NCI-H1694 (cell line): ENCODE data around the gene CCDC102B.
"Not testable (repeated sequence)": the region's sequence is repeated elsewhere in the genome, so short reads cannot be mapped to it uniquely, and the experiment has no call there.

Experiments
- DNase-seq: peaks from one replicate; lab custom pipeline; 2025; lab: John Stamatoyannopoulos, UW

CCDC102B gene

DNA sequence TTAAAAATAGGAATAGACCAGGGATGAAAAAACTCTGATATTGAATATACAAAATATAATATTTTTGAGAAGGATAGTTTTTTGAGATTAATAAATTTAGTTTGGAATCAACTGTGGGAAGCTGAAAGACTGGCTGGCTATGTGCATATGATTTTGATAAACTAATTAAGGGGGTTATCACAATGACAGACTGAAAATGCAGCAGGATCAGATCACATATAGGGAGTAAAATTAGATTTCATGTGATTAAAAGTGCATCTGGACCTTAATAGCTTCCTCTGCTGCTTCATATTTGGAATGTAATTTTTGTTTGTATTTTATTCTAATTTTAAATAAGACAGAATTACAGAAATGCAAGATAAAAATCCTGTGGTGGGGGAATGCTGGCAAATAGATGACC is 111.7 kb downstream of the CCDC102B start:
- no peak for DNase-seq

DNA sequence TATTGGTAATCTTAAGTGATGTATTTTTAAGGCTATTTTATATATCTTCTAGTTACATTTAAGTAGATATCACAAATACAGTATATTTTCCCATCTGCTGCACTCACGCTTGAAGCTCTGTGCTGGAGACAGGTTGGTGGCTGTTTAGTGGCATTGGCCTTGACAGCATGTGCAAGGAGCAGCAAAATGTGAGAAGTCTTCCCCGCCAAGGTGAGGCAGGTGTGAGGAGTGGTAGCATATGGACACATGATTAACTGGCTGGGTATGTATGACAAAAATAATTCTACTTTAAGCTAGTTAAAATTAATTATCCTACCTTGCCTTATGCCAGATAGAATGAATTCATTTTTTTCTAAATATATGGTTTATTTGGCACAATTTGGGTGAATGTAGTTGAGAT is 117.2 kb downstream of the CCDC102B start:
- DNase-seq, result no peak

DNA sequence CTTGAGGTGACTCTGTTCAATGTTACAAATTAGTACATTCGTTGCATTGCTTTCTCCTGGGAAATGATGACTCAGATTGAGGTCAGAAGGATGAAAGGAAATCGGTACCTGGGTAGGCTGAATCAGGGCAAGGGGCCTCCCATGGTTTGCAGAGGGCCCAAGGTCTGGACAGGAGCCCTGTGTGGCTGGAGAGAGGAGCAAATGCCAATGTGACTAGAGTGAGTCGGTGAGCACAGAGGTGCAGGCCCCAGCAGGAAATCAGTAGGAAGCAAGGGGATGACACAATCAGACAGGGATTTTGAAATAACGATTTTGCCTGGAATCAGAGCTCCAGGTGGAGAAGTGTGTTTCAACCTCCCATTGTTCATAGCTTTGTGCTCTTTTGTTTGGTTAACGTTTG is 118.9 kb downstream of the CCDC102B start:
- DNase-seq, result no peak

DNA sequence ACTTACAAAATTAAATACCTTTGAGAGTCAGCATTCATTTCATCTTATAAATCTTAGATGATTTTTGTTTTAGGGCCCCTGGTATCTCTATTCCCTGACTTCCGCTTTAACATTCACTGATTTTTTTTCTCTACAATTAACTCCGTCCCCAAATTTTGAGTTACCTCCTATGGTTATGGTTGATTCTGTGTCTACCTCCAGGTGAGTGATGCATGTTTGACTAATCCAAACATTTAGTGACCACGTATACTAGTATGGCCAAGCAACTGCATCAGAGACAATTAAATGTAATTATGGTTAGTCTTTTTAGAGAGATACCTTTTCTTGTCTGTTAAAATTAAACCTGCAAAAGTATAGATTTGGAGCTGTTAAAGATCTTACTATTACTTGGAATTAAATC is 120.3 kb downstream of the CCDC102B start:
- DNase-seq, result no peak

DNA sequence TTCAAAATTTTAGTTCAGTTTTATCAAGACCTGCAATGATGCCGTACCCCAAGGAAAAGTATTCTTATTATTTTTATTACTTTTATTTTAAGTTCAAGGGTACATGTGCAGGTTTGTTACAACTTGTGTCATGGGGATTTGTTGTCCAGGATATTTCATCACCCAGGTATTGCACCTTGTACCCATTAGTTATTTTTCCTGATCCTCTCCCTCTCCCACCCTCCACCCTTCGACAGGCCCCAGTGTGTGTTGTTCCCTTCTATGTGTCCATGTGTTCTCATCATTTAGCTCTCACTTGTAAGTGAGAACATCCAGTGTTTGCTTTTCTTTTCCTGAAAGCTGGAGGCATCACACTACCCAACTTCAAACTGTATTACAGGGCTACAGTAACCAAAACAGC is 122.0 kb downstream of the CCDC102B start:
- no peak for DNase-seq

DNA sequence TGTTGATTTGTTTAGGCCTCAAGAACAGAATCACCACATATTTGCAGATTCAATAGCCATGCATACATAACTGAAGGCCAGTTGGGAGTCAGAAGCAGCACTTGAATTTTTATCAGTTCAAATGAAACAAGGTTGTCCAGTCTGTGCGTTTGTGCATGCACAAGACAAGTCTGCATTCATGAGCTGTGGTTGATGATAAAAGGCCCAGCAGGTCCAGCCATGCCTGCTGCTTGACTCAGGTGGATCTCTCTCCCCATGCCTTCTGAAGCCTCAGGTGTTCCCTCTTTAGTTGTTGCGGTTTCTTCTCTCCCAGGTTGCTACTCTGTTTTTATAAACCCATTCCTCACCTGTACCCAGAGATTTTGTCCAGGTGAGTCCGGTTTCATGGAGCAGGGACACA is 124.5 kb downstream of the CCDC102B start:
- DNase-seq, result no peak

DNA sequence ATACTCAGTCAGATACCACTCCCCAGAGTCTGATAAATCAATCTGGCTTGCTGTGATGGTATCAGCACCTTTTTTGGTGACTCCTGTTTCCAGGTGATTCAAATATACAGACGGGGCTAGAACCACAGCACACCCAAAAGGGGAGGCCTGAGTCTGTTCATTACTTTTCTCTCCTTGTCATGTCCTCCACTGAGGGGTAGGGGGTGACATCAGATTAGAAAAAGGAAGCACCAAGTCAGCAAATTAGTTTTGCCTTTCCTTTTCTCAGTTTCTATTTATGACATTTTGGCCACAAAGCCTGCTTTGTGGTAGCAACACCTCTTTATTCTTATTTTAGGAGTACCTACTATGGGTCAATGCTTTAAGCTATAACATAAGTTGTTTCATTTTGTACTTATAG is 127.4 kb downstream of the CCDC102B start:
- no peak for DNase-seq

DNA sequence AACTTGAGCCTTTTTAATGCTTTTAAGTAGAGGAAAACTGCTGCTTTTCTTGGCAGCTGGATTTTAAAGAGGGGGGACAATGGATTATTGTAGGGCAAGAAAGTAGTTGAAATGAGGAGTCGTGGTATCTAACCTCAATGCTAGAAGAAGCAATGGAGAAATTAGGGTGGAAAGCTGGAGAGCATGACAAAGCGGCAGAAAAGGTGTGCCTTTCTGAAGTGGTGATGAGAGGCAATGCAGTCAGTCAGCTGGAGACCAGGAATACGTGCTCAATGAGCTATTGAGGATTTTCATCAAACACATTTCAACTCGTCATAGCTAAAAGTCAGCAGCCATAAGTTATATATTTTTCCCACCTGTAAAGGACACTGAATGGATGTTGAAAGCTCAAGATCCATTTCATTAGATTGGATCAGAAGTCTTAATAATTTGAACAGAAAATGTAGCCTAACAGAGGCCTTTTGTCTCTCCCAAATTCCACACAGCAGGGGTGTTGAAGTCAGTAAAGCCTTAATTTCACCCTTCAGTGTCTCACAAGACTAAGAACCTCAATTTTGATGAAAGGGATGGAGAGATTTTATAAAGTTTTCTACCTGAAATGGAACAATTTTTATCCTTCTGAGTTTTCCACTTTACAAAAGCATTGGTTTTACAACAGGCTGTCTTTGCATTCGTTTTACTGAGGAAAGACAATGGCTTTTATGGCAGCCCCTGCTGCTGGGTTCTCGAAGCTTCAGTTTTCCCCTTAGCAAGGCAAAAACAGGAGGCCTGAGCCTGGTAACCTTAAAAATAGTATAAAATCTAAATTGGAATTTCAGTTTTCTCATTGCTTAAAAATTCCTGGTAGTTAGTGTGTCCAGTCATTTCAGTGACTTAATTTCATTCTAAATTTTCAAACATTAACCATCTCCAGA is 131.1 kb downstream of the CCDC102B start:
- no peak for DNase-seq

DNA sequence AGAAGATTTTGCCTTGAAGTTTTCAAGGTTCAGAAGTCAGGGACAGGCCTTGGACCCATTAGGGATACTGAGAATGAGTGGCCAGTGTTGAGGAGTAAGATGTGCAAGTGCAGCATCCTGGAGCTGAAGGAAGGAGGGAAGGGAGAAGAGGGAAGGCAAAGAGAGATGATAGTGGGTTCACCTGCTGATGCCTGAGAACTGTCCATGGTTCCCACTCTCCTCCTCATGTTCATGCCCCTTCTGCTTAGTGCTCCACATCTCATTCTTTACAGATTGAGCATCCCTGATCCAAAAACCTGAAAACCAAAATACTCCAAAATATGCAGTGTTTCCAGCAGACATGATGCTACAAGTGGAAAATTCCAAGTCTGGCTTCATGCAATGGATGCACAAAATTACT is 137.8 kb downstream of the CCDC102B start:
- no peak for DNase-seq

DNA sequence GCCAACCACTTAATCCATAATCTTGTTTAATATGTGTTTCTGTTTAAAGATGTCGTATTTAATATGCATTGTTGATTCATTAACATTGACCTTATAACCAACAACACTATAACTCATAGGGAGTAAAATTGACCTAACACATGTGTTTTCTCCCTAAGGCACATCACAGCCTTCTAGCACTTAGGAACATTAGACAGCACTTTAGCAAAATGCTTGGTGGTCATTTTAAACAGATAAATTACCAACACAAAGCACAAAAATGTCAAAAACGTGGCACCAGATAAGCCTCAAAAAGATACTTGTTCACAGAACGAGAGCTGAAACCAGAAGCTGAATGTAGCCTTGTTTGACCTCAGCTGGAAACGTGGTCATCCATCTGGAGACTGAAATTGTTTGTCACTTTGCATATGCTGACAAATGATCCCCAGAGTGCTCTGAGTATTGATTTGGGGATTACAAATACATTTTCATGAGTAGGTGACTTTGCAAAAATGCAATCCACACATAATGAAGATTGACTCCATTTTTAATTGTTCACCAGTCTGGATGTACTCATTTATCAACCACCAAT is 139.2 kb downstream of the CCDC102B start:
- DNase-seq, result no peak

DNA sequence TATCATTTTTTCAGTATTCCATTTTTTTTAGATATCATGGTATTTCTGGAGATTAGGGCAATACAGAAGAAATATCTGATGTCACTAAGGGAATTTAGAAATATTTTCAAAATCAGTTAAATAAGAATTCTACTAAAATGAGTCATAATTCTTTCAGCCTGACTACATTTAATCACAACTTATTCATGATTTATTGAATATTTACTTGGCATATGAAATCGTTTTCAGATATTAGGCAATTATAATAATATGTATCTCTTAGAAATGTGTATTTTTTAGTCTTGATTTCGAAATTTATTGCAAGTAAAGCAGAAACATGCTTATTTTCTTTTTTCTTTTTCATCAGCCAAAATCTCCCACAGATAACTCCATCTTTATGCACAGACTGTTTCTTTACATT is 142.2 kb downstream of the CCDC102B start:
- no peak for DNase-seq

DNA sequence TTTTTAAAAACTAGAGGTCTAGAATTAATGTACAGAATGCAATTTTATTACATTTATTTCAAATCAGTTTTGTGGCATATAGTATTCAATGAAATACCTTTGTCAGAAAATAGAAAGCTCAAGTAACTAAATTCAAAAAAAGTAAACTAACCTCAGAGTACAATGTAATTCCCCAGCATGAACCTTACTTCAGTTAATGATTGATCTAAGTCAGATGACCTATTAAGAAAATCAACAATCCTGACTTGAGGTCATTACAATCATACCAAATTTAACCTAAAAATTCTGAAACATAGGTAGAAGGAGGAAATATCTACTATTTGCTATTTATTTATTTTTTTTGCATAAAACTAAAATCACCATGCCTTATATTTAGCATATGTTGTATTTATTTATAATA is 142.9 kb downstream of the CCDC102B start:
- DNase-seq, result no peak

DNA sequence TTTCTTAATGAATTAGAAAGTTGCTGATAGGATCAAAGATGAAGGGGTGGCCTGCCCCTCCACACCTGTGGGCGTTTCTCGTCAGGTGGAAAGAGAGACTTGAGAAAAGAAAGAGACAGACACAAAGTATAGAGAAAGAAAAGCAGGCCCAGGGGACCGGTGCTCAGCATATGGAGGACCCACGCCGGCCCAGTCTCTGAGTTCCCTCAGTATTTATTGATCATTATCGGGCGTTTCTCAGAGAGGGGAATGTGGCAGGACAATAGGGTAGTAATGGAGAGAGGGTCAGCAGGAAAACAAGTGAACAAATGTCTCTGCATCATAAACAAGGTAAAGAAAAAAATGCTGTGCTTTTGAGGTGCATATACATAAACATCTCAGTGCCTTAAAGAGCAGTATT is 144.3 kb downstream of the CCDC102B start:
- no peak for DNase-seq

DNA sequence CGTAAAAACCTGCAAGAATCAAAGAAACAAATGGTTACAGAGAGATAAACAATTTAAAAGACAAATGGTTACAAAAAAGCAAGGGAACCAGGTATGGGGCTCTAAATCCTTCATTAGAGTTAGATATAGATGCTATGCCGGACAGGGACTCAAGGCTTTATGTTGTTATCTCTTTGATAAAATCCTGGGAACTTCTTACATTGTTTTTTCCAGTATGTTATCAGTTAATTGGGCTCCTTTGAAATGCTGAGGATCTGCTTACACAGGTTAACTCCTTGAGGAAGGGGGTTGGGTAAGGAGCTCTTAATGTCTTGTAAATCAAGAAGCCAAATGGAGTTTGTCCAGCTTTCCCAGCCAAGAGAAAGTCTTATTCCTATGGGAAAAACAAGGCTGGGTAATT is 146.0 kb downstream of the CCDC102B start:
- DNase-seq, result not testable (repeated sequence)

DNA sequence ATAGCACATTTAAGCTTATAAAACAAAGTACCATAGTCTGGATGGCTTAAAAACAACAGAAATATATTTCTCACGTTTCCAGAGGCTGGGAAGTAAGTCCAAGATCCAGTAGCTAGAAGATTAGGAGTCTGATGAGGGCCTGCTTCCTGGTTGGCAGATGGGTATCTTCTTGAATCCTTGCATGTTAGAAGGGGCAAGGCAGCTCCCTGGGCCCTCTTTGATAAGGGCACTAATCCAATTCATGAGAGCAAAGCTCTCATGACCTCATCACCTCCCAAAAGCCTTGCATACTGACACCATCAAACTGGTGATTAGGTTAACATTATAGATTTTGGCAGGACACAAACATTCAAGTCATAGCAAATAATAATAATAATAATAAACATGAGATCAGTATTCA is 146.4 kb downstream of the CCDC102B start:
- DNase-seq, result no peak

DNA sequence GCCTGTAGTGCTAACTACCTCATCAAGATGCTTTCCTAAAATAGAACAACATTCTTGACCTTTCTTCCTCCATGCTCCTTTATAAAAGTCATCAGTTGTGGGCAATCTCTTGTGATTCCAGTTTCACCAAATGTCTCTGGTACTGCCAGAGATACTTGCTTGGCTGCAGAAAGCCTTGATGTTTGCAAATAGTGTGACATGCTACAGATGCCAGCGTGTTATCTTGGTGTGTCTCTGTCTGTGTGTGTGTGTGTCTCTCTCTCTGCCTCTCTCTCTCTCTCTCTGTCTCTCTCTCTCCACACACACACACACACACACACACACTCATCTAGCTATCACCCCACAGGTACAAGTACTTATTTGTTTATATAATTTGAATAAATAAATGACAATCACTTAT is 146.9 kb downstream of the CCDC102B start:
- no peak for DNase-seq

DNA sequence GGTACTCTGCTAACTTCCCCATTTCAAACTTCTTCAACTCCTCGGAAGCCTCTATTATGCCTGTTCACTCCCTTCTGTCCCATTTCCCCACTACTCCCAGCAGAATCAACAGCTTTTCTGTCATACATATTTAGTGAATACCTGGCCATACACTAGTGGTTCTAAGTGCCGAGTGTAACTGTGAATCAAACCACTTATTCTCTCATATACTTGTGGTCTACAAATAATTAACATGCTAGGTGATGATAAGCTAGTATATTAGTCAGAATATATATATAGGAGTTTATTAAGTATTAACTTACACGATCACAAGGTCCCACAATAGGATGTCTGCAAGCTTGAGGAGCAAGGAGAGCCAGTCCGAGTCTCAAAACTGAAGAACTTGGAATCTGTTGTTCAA is 150.7 kb downstream of the CCDC102B start:
- DNase-seq, result no peak

DNA sequence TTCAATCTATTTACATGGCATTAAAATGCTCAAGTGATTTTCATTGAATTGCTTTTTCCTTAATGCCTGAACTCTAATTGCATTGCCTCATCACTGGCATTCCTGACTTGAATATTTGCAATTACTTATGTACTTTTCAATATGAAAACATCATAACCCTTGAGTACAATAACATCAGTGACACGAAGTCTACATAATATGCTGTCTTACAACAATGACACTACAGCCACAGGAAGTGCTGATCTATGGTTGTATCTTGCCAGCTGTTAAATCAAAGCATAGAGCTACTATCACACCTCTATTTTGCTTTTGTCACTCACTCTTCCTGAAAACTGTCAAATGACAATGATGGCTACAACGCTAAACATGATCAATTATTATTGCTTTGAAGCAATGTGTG is 156.9 kb downstream of the CCDC102B start:
- no peak for DNase-seq

DNA sequence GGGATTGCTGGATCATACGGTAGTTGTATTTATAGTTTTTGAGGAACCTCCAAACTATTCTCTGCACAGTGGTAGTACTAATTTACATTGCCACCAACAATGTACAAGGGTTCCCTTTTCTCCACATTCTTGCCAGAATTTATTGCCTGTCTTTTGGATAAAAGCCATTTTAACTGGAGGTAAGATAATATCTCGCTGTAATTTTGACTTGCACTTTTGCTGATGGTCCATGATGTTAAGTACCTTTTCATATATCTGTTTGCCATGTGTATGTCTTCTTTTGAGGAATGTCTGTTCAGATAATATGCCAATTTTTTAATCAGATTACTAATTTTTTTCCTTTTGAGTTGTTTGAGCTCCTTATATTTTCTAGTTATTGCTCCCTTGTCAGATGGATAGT is 158.8 kb downstream of the CCDC102B start:
- DNase-seq, result no peak

DNA sequence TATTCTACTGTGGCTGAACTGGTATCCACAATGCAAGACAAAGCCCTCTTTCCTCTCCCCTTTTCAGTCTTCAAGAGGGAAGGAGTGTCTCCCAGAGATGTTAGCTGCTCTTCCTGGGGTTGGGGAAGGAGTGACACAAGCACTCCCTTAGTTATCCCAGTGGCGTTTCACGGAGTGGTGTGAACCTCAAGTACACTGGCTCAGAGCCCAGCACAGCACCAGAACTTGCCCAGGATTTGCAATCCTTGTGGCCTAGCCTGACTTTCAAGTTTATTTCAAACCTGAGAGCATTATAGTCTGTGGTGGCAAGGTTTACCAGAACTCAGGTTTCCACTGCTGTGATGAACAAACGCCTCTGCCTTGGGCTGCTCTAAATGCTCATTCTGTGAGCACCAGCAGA is 162.5 kb downstream of the CCDC102B start:
- no peak for DNase-seq

DNA sequence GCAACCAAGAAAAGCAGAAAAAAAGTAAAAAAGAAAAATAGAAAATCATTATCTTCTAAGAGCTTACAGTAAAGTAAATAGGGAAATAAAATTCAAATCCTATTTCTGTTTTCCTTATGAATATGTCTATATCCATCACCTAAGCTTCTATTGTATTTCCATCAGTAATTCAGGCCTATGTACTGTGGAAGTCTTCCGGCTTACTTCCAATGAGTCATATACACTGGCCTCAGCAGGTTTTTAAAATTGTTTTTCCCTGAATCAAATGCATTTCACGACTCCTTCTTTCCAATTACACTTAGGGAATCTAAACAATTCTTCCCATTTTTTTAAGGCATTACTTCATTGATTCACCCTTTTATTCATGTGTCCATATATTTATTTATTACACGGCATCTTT is 164.7 kb downstream of the CCDC102B start:
- no peak for DNase-seq

DNA sequence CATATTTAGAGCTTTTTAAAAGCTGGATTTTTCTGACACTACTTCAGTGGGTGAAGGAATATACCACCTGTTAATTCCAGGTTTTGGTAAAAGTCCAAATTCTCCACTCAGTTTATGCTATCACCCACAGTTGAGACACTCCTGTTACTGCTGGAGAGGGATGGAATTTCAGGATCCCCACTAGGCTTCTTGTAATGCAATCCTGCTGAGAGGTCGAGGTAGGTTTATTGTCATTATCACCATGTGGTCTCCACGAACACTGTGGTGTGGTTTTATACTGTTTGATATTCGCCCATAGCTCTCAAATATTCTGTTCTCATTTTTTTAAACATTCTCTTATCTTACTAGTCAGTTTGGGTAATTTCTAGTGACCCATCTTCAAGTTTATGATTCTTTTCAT is 167.9 kb downstream of the CCDC102B start:
- no peak for DNase-seq

DNA sequence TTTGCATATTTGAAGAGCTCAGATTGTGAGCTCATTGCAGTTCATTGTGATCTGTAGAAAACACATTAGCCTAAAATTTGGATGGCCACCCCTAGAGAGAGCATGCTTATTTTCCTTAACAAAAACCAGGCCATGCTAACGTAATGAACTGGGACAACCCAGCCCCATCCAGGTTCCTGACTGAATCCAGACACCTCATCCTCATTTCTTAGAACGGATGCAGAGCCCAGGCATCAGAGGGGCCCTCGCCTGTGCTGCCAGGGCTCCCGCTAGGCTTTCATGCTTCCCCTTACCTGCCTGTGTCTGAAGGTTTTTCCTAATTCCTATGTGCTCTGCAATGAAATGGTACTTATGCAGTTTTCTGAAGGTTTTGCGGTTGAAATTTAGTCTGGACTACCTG is 171.1 kb downstream of the CCDC102B start:
- DNase-seq, result no peak

DNA sequence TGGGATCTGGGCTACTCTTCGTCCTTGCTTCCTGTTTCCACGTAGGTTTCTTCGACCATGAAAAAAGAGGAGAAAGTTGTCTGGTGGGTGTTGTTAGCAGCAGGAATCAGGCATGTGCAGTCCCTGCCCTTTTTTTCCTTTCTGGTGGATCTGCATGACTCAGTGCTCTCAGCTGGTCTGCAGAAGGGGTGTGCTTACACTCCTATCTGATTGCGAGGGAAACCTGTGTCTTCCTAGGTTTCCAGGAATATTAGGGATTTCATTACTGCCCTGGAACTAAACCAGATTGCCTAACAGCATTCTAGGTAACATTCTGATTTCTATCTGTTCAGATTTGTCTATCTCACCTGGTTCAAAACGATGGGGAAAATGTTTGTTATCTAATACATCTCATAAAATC is 174.3 kb downstream of the CCDC102B start:
- DNase-seq, result no peak
